Measurements from ENCODE around the gene HSP90AB1. TPM values are rescaled to one million over a fixed set of nuclear protein-coding genes. Genes with fewer than 3 reads are reported as not detected.

Gene HSP90AB1
- polyA plus RNA-seq, 1 of the 3 experiments (the other 2 are of a cell fraction), result 843 TPM

DNA sequence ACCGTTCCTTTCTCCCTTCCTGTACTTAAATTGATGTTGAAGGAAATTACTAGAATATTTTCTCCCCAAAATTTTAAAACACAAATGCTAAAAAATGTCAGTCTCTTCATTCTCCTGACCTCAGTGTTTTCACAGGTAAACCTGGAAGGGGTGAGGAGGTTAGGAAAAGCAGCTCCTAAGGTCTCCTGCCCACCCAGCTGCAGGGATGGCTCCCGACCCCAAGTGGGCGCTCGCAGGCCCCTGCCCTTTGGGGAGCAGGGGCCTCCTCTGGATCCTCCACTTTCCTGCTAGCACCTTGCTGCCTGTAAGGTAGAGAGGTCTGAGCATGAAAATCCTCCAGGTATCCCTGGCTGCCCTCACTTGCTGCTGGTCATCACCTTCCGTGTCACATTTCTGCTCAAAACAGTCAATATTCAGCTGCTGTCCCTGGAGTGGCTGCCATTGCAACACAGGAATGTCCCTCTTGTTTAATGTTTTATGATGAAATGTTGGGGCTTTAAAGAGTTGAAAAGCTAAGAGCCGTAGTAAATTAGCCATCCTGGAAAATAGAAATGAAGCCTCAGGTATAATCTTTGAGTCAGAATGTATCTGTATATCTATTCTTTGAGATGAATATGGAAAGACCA, 10.9 kb upstream of the HSP90AB1 start:
- POLR2A ChIA-PET, result interaction anchor here (2.7 to 3.2 kb wide), 2 partner anchors 10 to 11 kb away, joined by 27 to 48 read pairs; partner anchors contain the start of gene HSP90AB1
- no peak for DNase-seq
- Histone ChIP-seq H3F3A (replicated peaks; ENCODE audit: insufficient read depth) (peaks cover 18% of the 10 kb centered on the region), H3K4me2 (no peak overlapping the region), H2AFZ (ENCODE audit: low read depth) (no peak overlapping the region), H3K9me3 (no peaks in the 10 kb centered on the region), H3K9ac (no peak overlapping the region), H3K9me2 (no peaks in the 10 kb centered on the region), H3K4me1 (ENCODE audit: control insufficient read depth in 1 of 2, insufficient read depth in 2 of 2, low read depth in 1 of 2, low read length in 1 of 2) (peaks cover 26 to 56% of the 10 kb centered on the region in 2 experiments), H3K27me3 (ENCODE audit: insufficient read depth) (no peaks in the 10 kb centered on the region), H4K20me1 (ENCODE audit: insufficient read depth) (no peaks in the 10 kb centered on the region), H3K36me3 (replicated peaks in 1 of 2; ENCODE audit: control insufficient read depth in 1 of 2, insufficient read depth in 2 of 2, low read length in 1 of 2) (peaks cover 0 to 6% of the 10 kb centered on the region in 2 experiments), H3K27ac (ENCODE audit: low read depth in 2 of 2, low read length in 1 of 2) (peak overlapping the region in 1 of 2 experiments; percentile 91; a peak in 2 of 4 replicates), H3K4me3 (ENCODE audit: low read depth in 2 of 2, low read length in 1 of 2) (no peak overlapping the region), H3K79me2 (ENCODE audit: insufficient read depth) (no peaks in the 10 kb centered on the region)
- WGBS (ENCODE audit: low lambda C conversion rate), result 96% methylated on average over 6 of the region's 6 CpGs
- TF ChIP-seq GATA2 (CRISPR knock-in tag; IDR thresholded peaks at IDR 0.05) (no peak), RAD21 (IDR thresholded peaks at IDR 0.05; ENCODE audit: low read length) (no peak), MEF2A (IDR thresholded peaks at IDR 0.05; ENCODE audit: borderline replicate concordance, low read depth) (no peak), MXI1 (IDR thresholded peaks at IDR 0.05; ENCODE audit: low read depth, low read length) (no peak), NFIC (IDR thresholded peaks at IDR 0.05; ENCODE audit: borderline replicate concordance) (no peak), PBX3 (IDR thresholded peaks at IDR 0.05) (no peak), JUND (IDR thresholded peaks at IDR 0.05) (no peak), TEAD4 (IDR thresholded peaks at IDR 0.05; ENCODE audit: borderline replicate concordance, insufficient read depth) (no peak)
- CTCF ChIA-PET, result interaction anchor here (0.6 to 8.5 kb wide), 22 partner anchors 10 to 146 kb away, joined by 3 to 224 read pairs (median 12); partner anchors contain the start of genes HSP90AB1, MYMX, NFKBIE and SLC29A1

GRCh38 chr6:44237021-44237812, 9.7 kb upstream of the HSP90AB1 start:
- Histone ChIP-seq H4K20me1 (ENCODE audit: insufficient read depth) (no peaks in the 10 kb centered on the region), H3K4me2 (peak overlapping the region; percentile 81), H3K27ac (ENCODE audit: low read depth in 2 of 2, low read length in 1 of 2) (peak overlapping the region; percentile 84 to 90), H3K9me2 (no peaks in the 10 kb centered on the region), H3K36me3 (replicated peaks in 1 of 2; ENCODE audit: control insufficient read depth in 1 of 2, insufficient read depth in 2 of 2, low read length in 1 of 2) (peaks cover 0 to under 1% of the 10 kb centered on the region in 2 experiments), H3F3A (replicated peaks; ENCODE audit: insufficient read depth) (peaks cover 18% of the 10 kb centered on the region), H3K27me3 (ENCODE audit: insufficient read depth) (no peaks in the 10 kb centered on the region), H3K79me2 (ENCODE audit: insufficient read depth) (no peaks in the 10 kb centered on the region), H3K9me3 (no peaks in the 10 kb centered on the region), H2AFZ (ENCODE audit: low read depth) (peak overlapping the region; percentile 49), H3K4me3 (ENCODE audit: low read depth in 2 of 2, low read length in 1 of 2) (peak overlapping the region; percentile 53 to 62), H3K4me1 (ENCODE audit: control insufficient read depth in 1 of 2, insufficient read depth in 2 of 2, low read depth in 1 of 2, low read length in 1 of 2) (peaks cover 26 to 52% of the 10 kb centered on the region in 2 experiments), H3K9ac (peak overlapping the region; percentile 77)
- WGBS (ENCODE audit: low lambda C conversion rate), result 38% methylated on average over 15 of the region's 22 CpGs
- ChIA-PET CTCF (interaction anchor here (0.6 to 8.5 kb wide), 32 partner anchors 8 to 184 kb away, joined by 3 to 224 read pairs (median 4); partner anchors contain the start of genes HSP90AB1, MYMX, SLC29A1 and SLC35B2), POLR2A (interaction anchor here (0.6 to 2.7 kb wide), 3 partner anchors 10 to 64 kb away, joined by 3 to 27 read pairs (median 4); partner anchors contain the start of gene HSP90AB1)
- DNase-seq, result peak; percentile 86
- no peak for TF ChIP-seq FOXJ3 (CRISPR knock-in tag; IDR thresholded peaks at IDR 0.05)
- TF ChIP-seq, protein P1, sequence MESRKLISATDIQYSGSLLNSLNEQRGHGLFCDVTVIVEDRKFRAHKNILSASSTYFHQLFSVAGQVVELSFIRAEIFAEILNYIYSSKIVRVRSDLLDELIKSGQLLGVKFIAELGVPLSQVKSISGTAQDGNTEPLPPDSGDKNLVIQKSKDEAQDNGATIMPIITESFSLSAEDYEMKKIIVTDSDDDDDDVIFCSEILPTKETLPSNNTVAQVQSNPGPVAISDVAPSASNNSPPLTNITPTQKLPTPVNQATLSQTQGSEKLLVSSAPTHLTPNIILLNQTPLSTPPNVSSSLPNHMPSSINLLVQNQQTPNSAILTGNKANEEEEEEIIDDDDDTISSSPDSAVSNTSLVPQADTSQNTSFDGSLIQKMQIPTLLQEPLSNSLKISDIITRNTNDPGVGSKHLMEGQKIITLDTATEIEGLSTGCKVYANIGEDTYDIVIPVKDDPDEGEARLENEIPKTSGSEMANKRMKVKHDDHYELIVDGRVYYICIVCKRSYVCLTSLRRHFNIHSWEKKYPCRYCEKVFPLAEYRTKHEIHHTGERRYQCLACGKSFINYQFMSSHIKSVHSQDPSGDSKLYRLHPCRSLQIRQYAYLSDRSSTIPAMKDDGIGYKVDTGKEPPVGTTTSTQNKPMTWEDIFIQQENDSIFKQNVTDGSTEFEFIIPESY (IDR thresholded peaks at IDR 0.05; ENCODE audit: borderline replicate concordance, low read depth), result peak; percentile 61; the same call in 1 of the 2 replicates
- TF ChIP-seq GATA2 (CRISPR knock-in tag; IDR thresholded peaks at IDR 0.05), result no peak
- TF ChIP-seq MAX (IDR thresholded peaks at IDR 0.05; ENCODE audit: low read depth), result peak; percentile 62
- 0 out of 2 replicates have a peak, but pooled peaks have one; percentile 6 for TF ChIP-seq RCOR1 (IDR thresholded peaks at IDR 0.05; ENCODE audit: low read length)
- TF ChIP-seq YY1 (IDR thresholded peaks at IDR 0.05; ENCODE audit: low read depth), result no peak
- TF ChIP-seq USF1 (IDR thresholded peaks at IDR 0.05; ENCODE audit: borderline replicate concordance, low read depth), result no peak
- no peak for TF ChIP-seq IRF3 (IDR thresholded peaks at IDR 0.05; ENCODE audit: low read depth, low read length)
- TF ChIP-seq PBX3 (IDR thresholded peaks at IDR 0.05), result peak; percentile 66
- TF ChIP-seq MEF2A (IDR thresholded peaks at IDR 0.05; ENCODE audit: borderline replicate concordance, low read depth), result no peak

All from SK-N-SH (cell line).